BJ (cell line): Measurements from ENCODE around the gene TUBGCP4. TPM values are rescaled to one million over a fixed set of nuclear protein-coding genes. Genes with fewer than 3 reads are reported as not detected.

ENCODE experiments used
- CTCF ChIA-PET: fragments of 350-600 bp; formaldehyde crosslinking; extraction: SDS; loops from one replicate; lab custom pipeline; 2021; ENCODE audit warnings: antibody characterized with exemption, inconsistent platforms; lab: Yijun Ruan, JAX
- POLR2A ChIA-PET: fragments of 300-600 bp; sonication (Branson Sonifier 250); formaldehyde crosslinking; extraction: SDS; loops from one replicate; lab custom pipeline; 2021; ENCODE audit warnings: antibody characterized with exemption; lab: Charles Lee
- DNase-seq: peaks from one replicate; pipeline ENCODE4 v3.0.0-alpha.2; 2011; ENCODE audit warnings: low read depth
- H3K27me3 ChIP-seq: 2 replicates; pipeline ENCODE4 v1.6.0; 2011; ENCODE audit warnings: low read length; ENCODE audit not compliant: control insufficient read depth, insufficient read depth
- H3K36me3 ChIP-seq: 2 replicates; pipeline ENCODE4 v1.5.1; 2011; ENCODE audit warnings: low read length; ENCODE audit not compliant: control insufficient read depth, insufficient read depth
- H3K4me3 ChIP-seq: 2 replicates; pipeline ENCODE4 v1.5.1; 2011; ENCODE audit warnings: low read depth, mild to moderate bottlenecking, control low read depth, low read length
- polyA plus RNA-seq: library from polyadenylated mRNA; depleted of rRNA; stranded (reverse); fragments of >200 nt; gene quantifications from 2 replicates; pipeline ENCODE4 v1.2.3, GENCODE V29; 2011
- TF ChIP-seq, protein P1 (sequence below): IDR thresholded peaks from 2 replicates; pipeline ENCODE4 v1.5.1; 2011; ENCODE audit warnings: low read depth, mild to moderate bottlenecking, control low read depth, inconsistent platforms, low read length, moderate library complexity; ENCODE audit not compliant: insufficient read depth

The TUBGCP4 gene
- polyA plus RNA-seq, 1 experiment, result 10.3 TPM

DNA sequence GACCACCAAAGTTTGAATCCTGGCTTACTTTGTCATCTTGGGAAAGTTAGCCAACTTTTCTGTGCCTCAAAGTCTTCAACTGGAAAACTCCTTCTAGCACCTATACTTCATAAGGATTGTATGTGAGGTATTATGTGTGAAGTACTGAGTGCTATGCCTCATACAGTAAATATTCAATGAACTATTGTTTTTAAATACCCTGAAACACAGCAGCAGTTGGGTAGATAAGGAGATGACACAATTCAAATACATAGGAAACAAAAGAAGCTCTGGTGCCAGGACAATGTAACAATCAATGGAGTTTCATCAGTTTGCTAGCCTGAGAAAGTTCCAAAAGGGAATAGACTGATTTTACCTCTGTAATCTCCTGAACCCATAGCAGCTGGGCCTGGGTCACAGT is 43.3 kb downstream of the TUBGCP4 start:
- H3K36me3 ChIP-seq, result peaks cover 19% of the 10 kb centered on the region
- no peaks in the 10 kb centered on the region for H3K27me3 ChIP-seq
- no peak overlapping the region for H3K4me3 ChIP-seq
- CTCF ChIA-PET, result no interaction called here
- POLR2A ChIA-PET, result no interaction called here
- DNase-seq, result no peak
- TF ChIP-seq, protein P1, sequence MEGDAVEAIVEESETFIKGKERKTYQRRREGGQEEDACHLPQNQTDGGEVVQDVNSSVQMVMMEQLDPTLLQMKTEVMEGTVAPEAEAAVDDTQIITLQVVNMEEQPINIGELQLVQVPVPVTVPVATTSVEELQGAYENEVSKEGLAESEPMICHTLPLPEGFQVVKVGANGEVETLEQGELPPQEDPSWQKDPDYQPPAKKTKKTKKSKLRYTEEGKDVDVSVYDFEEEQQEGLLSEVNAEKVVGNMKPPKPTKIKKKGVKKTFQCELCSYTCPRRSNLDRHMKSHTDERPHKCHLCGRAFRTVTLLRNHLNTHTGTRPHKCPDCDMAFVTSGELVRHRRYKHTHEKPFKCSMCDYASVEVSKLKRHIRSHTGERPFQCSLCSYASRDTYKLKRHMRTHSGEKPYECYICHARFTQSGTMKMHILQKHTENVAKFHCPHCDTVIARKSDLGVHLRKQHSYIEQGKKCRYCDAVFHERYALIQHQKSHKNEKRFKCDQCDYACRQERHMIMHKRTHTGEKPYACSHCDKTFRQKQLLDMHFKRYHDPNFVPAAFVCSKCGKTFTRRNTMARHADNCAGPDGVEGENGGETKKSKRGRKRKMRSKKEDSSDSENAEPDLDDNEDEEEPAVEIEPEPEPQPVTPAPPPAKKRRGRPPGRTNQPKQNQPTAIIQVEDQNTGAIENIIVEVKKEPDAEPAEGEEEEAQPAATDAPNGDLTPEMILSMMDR, result no peak

DNA sequence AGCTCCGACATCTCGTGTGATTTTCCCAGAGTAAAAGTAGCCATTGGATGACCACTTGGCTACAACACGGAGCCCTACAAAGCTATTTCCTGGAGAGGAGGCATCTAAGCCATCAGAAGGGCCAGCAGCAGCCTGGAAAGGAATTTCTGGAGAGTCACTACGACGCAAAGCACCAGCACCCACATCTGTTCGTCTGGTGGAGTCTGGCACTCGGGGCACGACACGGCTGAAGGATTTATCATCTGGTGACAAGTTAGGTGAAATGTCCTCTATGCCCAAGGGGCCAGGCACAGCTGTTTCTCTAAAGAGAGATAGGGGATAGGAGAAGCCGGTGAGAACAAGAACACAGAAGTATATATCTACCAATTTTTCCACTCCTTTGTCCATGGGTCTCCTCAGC is 49.5 kb downstream of the TUBGCP4 start:
- TF ChIP-seq, protein P1, result no peak
- peaks cover 23% of the 10 kb centered on the region for H3K36me3 ChIP-seq
- H3K4me3 ChIP-seq, result no peak overlapping the region
- no peak for DNase-seq
- CTCF ChIA-PET, result interaction anchor here (1.6 kb wide), 1 partner anchor 20 kb away, joined by 4 read pairs; no protein-coding TSS in a partner anchor
- H3K27me3 ChIP-seq, result no peaks in the 10 kb centered on the region
- POLR2A ChIA-PET, result no interaction called here

DNA sequence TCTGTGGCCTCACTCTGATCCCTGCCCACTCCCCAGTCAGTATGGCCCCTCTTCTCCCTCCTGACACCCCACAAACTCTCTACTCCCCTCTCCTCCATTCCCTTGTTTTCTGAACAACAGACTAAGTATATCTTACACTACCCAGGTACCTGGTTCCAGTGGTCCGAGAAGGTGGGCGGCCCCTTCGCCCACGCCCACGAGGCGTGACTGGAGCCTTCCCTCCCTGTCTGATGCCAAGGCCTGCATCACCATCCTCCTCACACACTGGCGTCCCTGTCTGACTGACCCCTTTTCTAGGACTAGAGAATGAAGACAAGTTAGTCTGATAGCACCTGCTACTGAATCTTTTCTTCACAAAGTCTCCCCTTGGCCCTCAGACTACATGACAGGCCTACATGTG is 50.0 kb downstream of the TUBGCP4 start:
- TF ChIP-seq, protein P1, result no peak
- ChIA-PET CTCF (no interaction called here), POLR2A (no interaction called here)
- Histone ChIP-seq H3K27me3 (no peaks in the 10 kb centered on the region), H3K4me3 (no peak overlapping the region), H3K36me3 (peaks cover 20% of the 10 kb centered on the region)
- DNase-seq, result no peak

DNA sequence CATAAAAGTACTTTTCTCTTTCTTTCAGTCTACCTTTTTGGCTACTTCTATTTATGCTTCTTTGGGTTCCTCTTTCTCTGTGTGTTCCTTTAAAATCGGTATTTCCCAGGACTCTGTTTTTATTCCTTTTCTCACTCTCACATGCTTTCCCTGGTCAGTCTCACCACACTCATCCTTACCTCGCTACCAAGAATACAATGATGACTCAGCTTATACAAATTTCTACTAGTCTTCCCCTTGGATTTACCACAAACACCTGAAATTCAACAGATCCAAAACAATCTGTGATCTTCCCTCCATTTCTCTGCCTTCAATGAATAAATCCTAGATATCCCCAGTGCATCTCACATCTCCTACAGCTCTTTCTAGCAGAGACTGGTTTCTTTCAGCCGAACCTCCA is 52.9 kb downstream of the TUBGCP4 start:
- no peak for DNase-seq
- Histone ChIP-seq H3K36me3 (peaks cover 18% of the 10 kb centered on the region), H3K27me3 (no peaks in the 10 kb centered on the region), H3K4me3 (no peak overlapping the region)
- POLR2A ChIA-PET, result interaction anchor here (0.5 kb wide), 1 partner anchor 1108 kb away, joined by 3 read pairs; no protein-coding TSS in a partner anchor
- TF ChIP-seq, protein P1, result no peak
- CTCF ChIA-PET, result no interaction called here

DNA sequence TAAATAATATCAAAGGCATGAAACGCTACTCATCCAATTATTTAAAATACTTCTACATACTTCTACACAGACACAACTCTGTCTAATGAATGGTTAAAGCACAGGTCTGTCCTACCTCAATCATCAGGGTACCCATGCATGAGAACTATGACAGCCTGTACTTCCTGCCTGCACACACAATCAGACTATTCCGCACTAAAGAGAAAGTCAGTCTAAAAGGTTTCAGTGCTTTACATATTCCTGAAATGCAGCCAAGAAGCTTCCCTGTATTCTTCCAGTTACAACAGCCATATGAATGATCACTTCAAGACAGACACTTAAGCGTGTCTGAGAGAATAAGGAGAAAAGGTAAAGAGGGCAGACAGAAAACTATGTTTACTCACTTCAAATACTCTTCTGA is 58.8 kb downstream of the TUBGCP4 start:
- Histone ChIP-seq H3K4me3 (no peak overlapping the region), H3K36me3 (peaks cover 5% of the 10 kb centered on the region; the same call in 1 of the 2 replicates), H3K27me3 (no peaks in the 10 kb centered on the region)
- POLR2A ChIA-PET, result no interaction called here
- DNase-seq, result no peak
- CTCF ChIA-PET, result no interaction called here
- TF ChIP-seq, protein P1, result no peak
